Fibroblast of lung (primary cell): ENCODE results near the gene CPM.

Experiments
- CTCF ChIP-seq, 2 donors: IDR thresholded peaks in 1 of 2; conservative IDR thresholded peaks in 1 of 2; 1 replicate in 1 of 2; 2 replicates in 1 of 2; pipeline ENCODE4 v1.5.1; 2011 to 2012; ENCODE audit warnings: low read length in 2 of 2, control low read depth in 1 of 2, inconsistent platforms in 1 of 2, low read depth in 1 of 2, mild to moderate bottlenecking in 1 of 2
- EZH2 ChIP-seq: IDR thresholded peaks from 2 replicates; pipeline ENCODE4 v1.5.1; 2012; ENCODE audit warnings: low read length, control low read depth, mild to moderate bottlenecking; ENCODE audit errors: missing control alignments

GRCh38 chr12:68831272-68831671, 101.7 kb downstream of the CPM start:
- TF ChIP-seq EZH2, result no peak
- no peak for TF ChIP-seq CTCF (conservative IDR thresholded peaks at IDR 0.05 in 1 of 2, IDR thresholded peaks at IDR 0.05 in 1 of 2; ENCODE audit: low read depth in 1 of 2, low read length in 2 of 2)
